ENCODE data around the gene MANF. TPM values are rescaled to one million over a fixed set of nuclear protein-coding genes. Genes with fewer than 3 reads are reported as not detected.

The MANF gene
- total RNA-seq, 1 experiment from 2014 or later, result 132 TPM

DNA sequence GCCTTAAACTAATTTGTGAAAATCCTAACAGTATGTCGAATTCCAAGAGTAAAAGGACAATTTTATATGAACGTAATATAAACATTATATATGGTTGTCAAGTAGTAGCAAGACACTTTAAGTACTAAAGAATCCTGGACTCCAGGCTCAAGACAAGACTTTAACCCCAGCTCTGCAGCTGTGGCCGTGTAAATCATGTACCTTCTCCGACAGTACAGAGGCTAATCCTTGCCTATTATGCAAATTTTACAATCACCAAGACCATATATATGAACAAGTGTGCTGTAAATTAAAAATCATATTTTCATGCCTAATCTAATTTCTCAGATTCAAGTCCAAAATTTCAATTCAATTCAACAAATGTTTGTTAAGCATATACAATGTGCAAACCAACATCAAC lies 41.8 kb downstream of the MANF start:
- H3K27me3 ChIP-seq (ENCODE audit: insufficient read depth, low read length), result no peaks in the 10 kb centered on the region
- BruUV-seq (replicated peaks), result no TSS peak
- ChIA-PET POLR2A (no interaction called here), CTCF (interaction anchor here (0.6 to 1.6 kb wide), 2 partner anchors 8 to 10 kb away, joined by 3 to 7 read pairs; no protein-coding TSS in a partner anchor), RAD21 (ENCODE audit: low non-redundant PET in 1 of 2, low total read pairs in 2 of 2, uncharacterized antibody in 2 of 2, unreplicated experiment in 2 of 2) (interaction anchor here in 1 of 2 experiments (0.5 kb wide), 1 partner anchor 228 kb away, joined by 3 read pairs; no protein-coding TSS in a partner anchor)
- H3K4me2 ChIP-seq (ENCODE audit: low read length), result no peak overlapping the region
- H3K4me3 ChIP-seq (replicated peaks in 1 of 2; ENCODE audit: low read depth in 1 of 2, low read length in 2 of 2), result no peak overlapping the region
- DNase-seq (ENCODE audit: low read depth, low spot score), result no peak
- H2AFZ ChIP-seq (ENCODE audit: low read depth, low read length, poor library complexity, severe bottlenecking), result no peak overlapping the region
- intact Hi-C loops (cut with micrococcal nuclease), result no loop called here
- H4K20me1 ChIP-seq (ENCODE audit: insufficient read depth), result no peaks in the 10 kb centered on the region; the same call in 1 of the 2 replicates
- ATAC-seq, result no peak
- no peaks in the 10 kb centered on the region for H3K9me3 ChIP-seq (ENCODE audit: control insufficient read depth in 1 of 2, insufficient read depth in 1 of 2, low read depth in 1 of 2, low read length in 2 of 2)
- H3K9ac ChIP-seq (ENCODE audit: low read length), result no peak overlapping the region
- TF ChIP-seq EZH2 (IDR thresholded peaks at IDR 0.05), result no peak
- TF ChIP-seq CBX3 (IDR thresholded peaks at IDR 0.05; ENCODE audit: low read depth), result no peak
- H3K9me2 ChIP-seq (ENCODE audit: insufficient read depth), result no peaks in the 10 kb centered on the region
- peaks cover 14 to 19% of the 10 kb centered on the region in 2 experiments; a peak in 3 of 4 replicates for H3K36me3 ChIP-seq (ENCODE audit: control insufficient read depth in 1 of 2, insufficient read depth in 2 of 2, low read length in 2 of 2)
- no peaks in the 10 kb centered on the region for H3K4me1 ChIP-seq (ENCODE audit: control insufficient read depth in 1 of 2, insufficient read depth in 2 of 2, low read length in 2 of 2)
- H3K79me2 ChIP-seq (ENCODE audit: insufficient read depth, low read length), result peaks cover 4% of the 10 kb centered on the region
- H3K27ac ChIP-seq (ENCODE audit: low read depth, low read length), result no peak overlapping the region

GRCh38 chr3:51429138-51429537 lies 44.0 kb downstream of the MANF start:
- intact Hi-C loops (cut with micrococcal nuclease), result no loop called here

More at GRCh38 chr3:51429138-51429537, 44.0 kb downstream of the MANF start:
- ATAC-seq, result no peak
- BruUV-seq (replicated peaks), result no TSS peak
- DNase-seq (ENCODE audit: low read depth, low spot score), result no peak
- H3K4me1 ChIP-seq (ENCODE audit: control insufficient read depth in 1 of 2, insufficient read depth in 2 of 2, low read length in 2 of 2), result no peaks in the 10 kb centered on the region
- ChIA-PET POLR2A (no interaction called here), RAD21 (ENCODE audit: low non-redundant PET in 1 of 2, low total read pairs in 2 of 2, uncharacterized antibody in 2 of 2, unreplicated experiment in 2 of 2) (no interaction called here), CTCF (no interaction called here)
- H3K9ac ChIP-seq (ENCODE audit: low read length), result no peak overlapping the region
- H3K27ac ChIP-seq (ENCODE audit: low read depth, low read length), result no peak overlapping the region
- H3K9me3 ChIP-seq (ENCODE audit: control insufficient read depth in 1 of 2, insufficient read depth in 1 of 2, low read depth in 1 of 2, low read length in 2 of 2), result no peaks in the 10 kb centered on the region
- H2AFZ ChIP-seq (ENCODE audit: low read depth, low read length, poor library complexity, severe bottlenecking), result no peak overlapping the region
- no peak overlapping the region for H3K4me2 ChIP-seq (ENCODE audit: low read length)
- TF ChIP-seq JUND (IDR thresholded peaks at IDR 0.05) (no peak), POLR2AphosphoS5 (IDR thresholded peaks at IDR 0.05; ENCODE audit: low read depth, low read length) (no peak), SP1 (IDR thresholded peaks at IDR 0.05; ENCODE audit: low read depth) (no peak), ELF1 (IDR thresholded peaks at IDR 0.05; ENCODE audit: borderline replicate concordance, low read depth) (no peak), FOSL1 (IDR thresholded peaks at IDR 0.05; ENCODE audit: low read depth) (no peak), ZBTB33 (IDR thresholded peaks at IDR 0.05; ENCODE audit: extremely low read depth, insufficient replicate concordance, low read length) (no peak), CTCF (IDR thresholded peaks at IDR 0.05 in 2 of 3, conservative IDR thresholded peaks at IDR 0.05 in 1 of 3; ENCODE audit: borderline replicate concordance in 1 of 3, insufficient read depth in 1 of 3, low read depth in 2 of 3, low read length in 2 of 3) (no peak), POLR2A (IDR thresholded peaks at IDR 0.05; ENCODE audit: borderline replicate concordance, extremely low read depth, insufficient read depth, insufficient read length) (no peak)
- H3K4me3 ChIP-seq (replicated peaks in 1 of 2; ENCODE audit: low read depth in 1 of 2, low read length in 2 of 2), result no peak overlapping the region
- peaks cover 14 to 15% of the 10 kb centered on the region in 2 experiments; a peak in 3 of 4 replicates for H3K36me3 ChIP-seq (ENCODE audit: control insufficient read depth in 1 of 2, insufficient read depth in 2 of 2, low read length in 2 of 2)
- no peaks in the 10 kb centered on the region; the same call in 1 of the 2 replicates for H4K20me1 ChIP-seq (ENCODE audit: insufficient read depth)
- H3K9me2 ChIP-seq (ENCODE audit: insufficient read depth), result no peaks in the 10 kb centered on the region
- no peaks in the 10 kb centered on the region for H3K27me3 ChIP-seq (ENCODE audit: insufficient read depth, low read length)
- H3K79me2 ChIP-seq (ENCODE audit: insufficient read depth, low read length), result peaks cover 6% of the 10 kb centered on the region
